Muscle layer of colon (tissue), 2 donors: ENCODE data around the gene ARHGAP31.
"Not testable (repeated sequence)": the region's sequence is repeated elsewhere in the genome, so short reads cannot be mapped to it uniquely, and the experiment has no call there.

ENCODE experiments used
- H3K27ac ChIP-seq: one replicate; pipeline ENCODE4 v1.7.0; 2013; ENCODE audit warnings: low read depth, mild to moderate bottlenecking, low read length, moderate library complexity
- H3K27me3 ChIP-seq, 2 donors: one replicate each; pipeline ENCODE4 v1.7.0; 2013; ENCODE audit warnings: low read length in 2 of 2, mild to moderate bottlenecking in 2 of 2; ENCODE audit not compliant: insufficient read depth in 2 of 2, control insufficient read depth in 1 of 2
- H3K36me3 ChIP-seq: one replicate; pipeline ENCODE4 v1.7.0; 2013; ENCODE audit warnings: mild to moderate bottlenecking, low read length; ENCODE audit not compliant: insufficient read depth
- H3K4me1 ChIP-seq: one replicate; pipeline ENCODE4 v1.7.0; 2013; ENCODE audit warnings: mild to moderate bottlenecking, low read length; ENCODE audit not compliant: insufficient read depth
- H3K4me3 ChIP-seq, 2 donors: one replicate each; pipeline ENCODE4 v1.7.0; 2013; ENCODE audit warnings: low read length in 2 of 2, low read depth in 1 of 2, mild to moderate bottlenecking in 1 of 2, moderate library complexity in 1 of 2
- H3K9ac ChIP-seq: one replicate; pipeline ENCODE4 v1.7.0; 2013; ENCODE audit warnings: low read length
- H3K9me3 ChIP-seq: one replicate; pipeline ENCODE4 v1.7.0; 2013; ENCODE audit warnings: mild to moderate bottlenecking, low read length
- donor health status: abdominal sarcoma.
- donor health status: Adenocarcinoma of cecum.

ARHGAP31 gene

GRCh38 chr3:119297169-119297568 lies 3.0 kb downstream of the ARHGAP31 start:
- Histone ChIP-seq H3K4me3 (no peak overlapping the region), H3K27ac (no peak overlapping the region), H3K9ac (no peak overlapping the region), H3K9me3 (no peaks in the 10 kb centered on the region), H3K4me1 (peaks cover 21% of the 10 kb centered on the region), H3K27me3 (no peaks in the 10 kb centered on the region), H3K36me3 (peaks cover 6% of the 10 kb centered on the region)

- H3K4me3 ChIP-seq: no peak overlapping the region
- H3K27me3 ChIP-seq: no peaks in the 10 kb centered on the region
- H3K36me3 ChIP-seq: peaks cover 6% of the 10 kb centered on the region
- H3K9me3 ChIP-seq: no peaks in the 10 kb centered on the region
- H3K9ac ChIP-seq: no peak overlapping the region
- no peak overlapping the region for H3K27ac ChIP-seq
- H3K4me1 ChIP-seq: peaks cover 15% of the 10 kb centered on the region
Observed at GRCh38 chr3:119298565-119298941, 4.4 kb downstream of the ARHGAP31 start.

GRCh38 chr3:119300991-119301391 lies 6.8 kb downstream of the ARHGAP31 start:
- H3K4me1 ChIP-seq: peaks cover 14% of the 10 kb centered on the region
- no peak overlapping the region for H3K4me3 ChIP-seq
- no peaks in the 10 kb centered on the region for H3K9me3 ChIP-seq
- peaks cover 6% of the 10 kb centered on the region for H3K36me3 ChIP-seq
- no peak overlapping the region for H3K27ac ChIP-seq
- H3K9ac ChIP-seq: no peak overlapping the region
- no peaks in the 10 kb centered on the region for H3K27me3 ChIP-seq

GRCh38 chr3:119301662-119302061 lies 7.5 kb downstream of the ARHGAP31 start:
- Histone ChIP-seq H3K27me3 (no peaks in the 10 kb centered on the region), H3K9ac (no peak overlapping the region), H3K4me3 (no peak overlapping the region), H3K27ac (no peak overlapping the region), H3K4me1 (peaks cover 8% of the 10 kb centered on the region), H3K9me3 (no peaks in the 10 kb centered on the region), H3K36me3 (peaks cover 6% of the 10 kb centered on the region)

- Histone ChIP-seq H3K9ac (no peak overlapping the region), H3K36me3 (peaks cover 6% of the 10 kb centered on the region), H3K4me3 (no peak overlapping the region), H3K4me1 (no peaks in the 10 kb centered on the region), H3K27me3 (no peaks in the 10 kb centered on the region), H3K9me3 (no peaks in the 10 kb centered on the region), H3K27ac (no peak overlapping the region)
Observed at GRCh38 chr3:119302697-119303551, 8.7 kb downstream of the ARHGAP31 start.

- H3K4me1 ChIP-seq: no peaks in the 10 kb centered on the region
- H3K27me3 ChIP-seq: no peaks in the 10 kb centered on the region
- H3K27ac ChIP-seq: no peak overlapping the region
- no peak overlapping the region for H3K4me3 ChIP-seq
- peaks cover 6% of the 10 kb centered on the region for H3K36me3 ChIP-seq
- H3K9ac ChIP-seq: no peak overlapping the region
- no peaks in the 10 kb centered on the region for H3K9me3 ChIP-seq
Observed at GRCh38 chr3:119304201-119304713, 10.1 kb downstream of the ARHGAP31 start.

GRCh38 chr3:119305286-119305685 lies 11.1 kb downstream of the ARHGAP31 start:
- H3K27ac ChIP-seq: peak overlapping the region; percentile 23

GRCh38 chr3:119306378-119306777 lies 12.2 kb downstream of the ARHGAP31 start:
- H3K9ac ChIP-seq, H3K4me1 ChIP-seq, H3K4me3 ChIP-seq, H3K27me3 ChIP-seq, H3K9me3 ChIP-seq, H3K27ac ChIP-seq, H3K36me3 ChIP-seq: not testable (repeated sequence)

More at GRCh38 chr3:119305286-119305685, 11.1 kb downstream of the ARHGAP31 start:
- Histone ChIP-seq H3K27me3 (no peaks in the 10 kb centered on the region), H3K4me1 (no peaks in the 10 kb centered on the region), H3K4me3 (no peak overlapping the region), H3K36me3 (no peaks in the 10 kb centered on the region), H3K9me3 (no peaks in the 10 kb centered on the region), H3K9ac (no peak overlapping the region)

GRCh38 chr3:119308355-119308754 lies 14.2 kb downstream of the ARHGAP31 start:
- H3K27me3 ChIP-seq: no peaks in the 10 kb centered on the region
- H3K9ac ChIP-seq: no peak overlapping the region
- no peaks in the 10 kb centered on the region for H3K9me3 ChIP-seq
- H3K36me3 ChIP-seq: no peaks in the 10 kb centered on the region
- H3K4me1 ChIP-seq: no peaks in the 10 kb centered on the region
- H3K27ac ChIP-seq: no peak overlapping the region
- H3K4me3 ChIP-seq: no peak overlapping the region

- no peaks in the 10 kb centered on the region for H3K4me1 ChIP-seq
- no peaks in the 10 kb centered on the region for H3K27me3 ChIP-seq
- peaks cover 5% of the 10 kb centered on the region for H3K36me3 ChIP-seq
- no peak overlapping the region for H3K9ac ChIP-seq
- no peak overlapping the region for H3K4me3 ChIP-seq
- no peak overlapping the region for H3K27ac ChIP-seq
- H3K9me3 ChIP-seq: no peaks in the 10 kb centered on the region
Observed at GRCh38 chr3:119309591-119309990, 15.4 kb downstream of the ARHGAP31 start.

GRCh38 chr3:119310071-119310470 lies 15.9 kb downstream of the ARHGAP31 start:
- Histone ChIP-seq H3K9me3 (no peaks in the 10 kb centered on the region), H3K9ac (no peak overlapping the region), H3K36me3 (peaks cover 5% of the 10 kb centered on the region), H3K27me3 (no peaks in the 10 kb centered on the region), H3K27ac (no peak overlapping the region), H3K4me1 (no peaks in the 10 kb centered on the region), H3K4me3 (no peak overlapping the region)
